HepG2 (cell line): ENCODE data around the gene TEDC1. TPM values are rescaled to one million over a fixed set of nuclear protein-coding genes. Genes with fewer than 3 reads are reported as not detected.
A peak's percentile ranks its signal among the peaks of the same experiment; 100 is the strongest.

Experiments used
- JARID2 ChIP-seq: sonication (generic); formaldehyde crosslinking; IDR thresholded peaks from 2 replicates; pipeline ENCODE4 v1.8.1; 2023; ENCODE audit warnings: missing genetic modification reagents, inconsistent platforms; ENCODE audit not compliant: insufficient replicate concordance
- MIXL1 ChIP-seq: IDR thresholded peaks from 2 replicates; pipeline ENCODE4 v1.6.1; 2016
- NFATC3 ChIP-seq: sonication (generic); formaldehyde crosslinking; IDR thresholded peaks from 2 replicates; pipeline ENCODE4 v1.5.1; 2020; ENCODE audit warnings: mild to moderate bottlenecking, missing genetic modification reagents
- PHF21A ChIP-seq: sonication (generic); formaldehyde crosslinking; IDR thresholded peaks from 2 replicates; pipeline ENCODE4 v1.5.0; 2020; ENCODE audit warnings: mild to moderate bottlenecking, missing genetic modification reagents
- PHF8 ChIP-seq: sonication (generic); formaldehyde crosslinking; IDR thresholded peaks from 2 replicates; pipeline ENCODE4 v1.5.0; 2020; ENCODE audit warnings: missing genetic modification reagents
- RFX5 ChIP-seq: IDR thresholded peaks from 2 replicates; pipeline ENCODE4 v1.6.1; 2011; ENCODE audit warnings: low read depth, low read length, improper control_type of control experiment
- SATB2 ChIP-seq: sonication (generic); formaldehyde crosslinking; IDR thresholded peaks from 2 replicates; pipeline ENCODE4 v1.5.0; 2020; ENCODE audit warnings: missing genetic modification reagents
- ZBTB3 ChIP-seq: sonication (generic); formaldehyde crosslinking; IDR thresholded peaks from 2 replicates; pipeline ENCODE4 v1.4.0; 2020; ENCODE audit warnings: low read depth, mild to moderate bottlenecking, moderate library complexity, missing genetic modification reagents, borderline replicate concordance
- ZNF207 ChIP-seq: fragments of 450-650 bp; IDR thresholded peaks from 2 replicates; pipeline ENCODE4 v1.6.1; 2016; ENCODE audit warnings: antibody characterized with exemption, borderline replicate concordance
- ZNF383 ChIP-seq: sonication (generic); formaldehyde crosslinking; IDR thresholded peaks from 2 replicates; pipeline ENCODE4 v1.4.0; 2020; ENCODE audit warnings: missing genetic modification reagents, mild to moderate bottlenecking, borderline replicate concordance
- ZNF619 ChIP-seq: sonication (generic); formaldehyde crosslinking; IDR thresholded peaks from 2 replicates; pipeline ENCODE4 v1.4.0; 2020; ENCODE audit warnings: mild to moderate bottlenecking, missing genetic modification reagents
- ZNF839 ChIP-seq: sonication (generic); formaldehyde crosslinking; IDR thresholded peaks from 2 replicates; pipeline ENCODE4 v1.4.0; 2020; ENCODE audit warnings: missing genetic modification reagents, mild to moderate bottlenecking, borderline replicate concordance
- polyA plus RNA-seq, 8 experiments: library from polyadenylated mRNA; depleted of rRNA in 3 of 8; stranded (reverse) in 7 of 8; unstranded in 1 of 8; fragments of >200 nt; fragmentation: Illumina TruSeq in 4 of 8; extraction: Trizol in 4 of 8; gene quantifications; 2 replicates each; pipeline versions ENCODE4 v1.2.1 to v1.2.3, GENCODE V29; 2011 to 2016; ENCODE audit warnings: low read depth in 4 of 8, missing spikeins in 1 of 8, mixed read lengths in 1 of 8; ENCODE audit not compliant: insufficient read depth in 1 of 8
- total RNA-seq, 5 experiments: library from RNA; depleted of rRNA; stranded (reverse); fragments of >200 nt; fragmentation: Illumina TruSeq; extraction: Trizol; gene quantifications; 2 replicates each; pipeline ENCODE4 v1.2.3, GENCODE V29; 2016; ENCODE audit warnings: low read depth in 1 of 5
- TF ChIP-seq, protein P1 (sequence below): sonication (generic); formaldehyde crosslinking; IDR thresholded peaks from 2 replicates; pipeline ENCODE4 v1.9.0; 2022; ENCODE audit warnings: missing genetic modification reagents, mild to moderate bottlenecking, borderline replicate concordance
- TF ChIP-seq, protein P2 (sequence below): IDR thresholded peaks from 2 replicates; pipeline ENCODE4 v1.6.1; 2016; ENCODE audit warnings: low read depth
- TF ChIP-seq, protein P3 (sequence below): sonication (generic); formaldehyde crosslinking; IDR thresholded peaks from 2 replicates; pipeline ENCODE4 v1.5.0; 2020; ENCODE audit warnings: missing genetic modification reagents
- TF ChIP-seq, protein P4 (sequence below): sonication (generic); formaldehyde crosslinking; IDR thresholded peaks from 2 replicates; pipeline ENCODE4 v1.4.0; 2020; ENCODE audit warnings: missing genetic modification reagents
- TF ChIP-seq, protein P5 (sequence below): sonication (generic); formaldehyde crosslinking; IDR thresholded peaks from 2 replicates; pipeline ENCODE4 v1.4.0; 2020; ENCODE audit warnings: missing genetic modification reagents, borderline replicate concordance
- TF ChIP-seq, protein P6 (sequence below): sonication (generic); formaldehyde crosslinking; IDR thresholded peaks from 2 replicates; pipeline ENCODE4 v1.5.0; 2020; ENCODE audit warnings: mild to moderate bottlenecking, missing genetic modification reagents

Gene TEDC1
- total and polyA plus RNA-seq, 2 of the 13 experiments (the other 11 are each of a cell fraction or from before 2014, with no cell fraction given): 5.7 to 27.4 TPM

DNA sequence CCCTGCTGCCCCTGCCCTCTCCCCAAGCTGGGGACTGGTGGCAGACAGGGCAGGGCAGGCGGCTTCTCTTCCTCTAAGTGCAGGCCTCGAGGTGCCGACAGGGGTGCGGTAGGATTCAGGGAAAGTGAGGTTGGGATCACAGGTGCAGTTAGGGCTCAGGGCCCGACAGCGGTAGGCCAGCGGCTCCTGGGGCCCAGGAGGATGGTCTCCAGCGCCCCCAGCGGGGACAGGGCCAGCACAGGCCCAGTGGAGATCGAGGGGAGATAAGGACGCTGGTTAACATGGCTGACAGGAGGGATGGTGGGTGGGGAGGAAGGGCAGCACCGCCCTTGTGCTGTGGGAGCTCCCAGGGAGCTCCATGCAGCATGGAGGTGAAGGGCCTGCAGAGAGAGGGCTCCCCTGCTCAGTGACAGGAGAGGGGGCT, 5.3 kb upstream of the TEDC1 start (continued):
- TF ChIP-seq ZNF207: no peak
- TF ChIP-seq, protein P1, sequence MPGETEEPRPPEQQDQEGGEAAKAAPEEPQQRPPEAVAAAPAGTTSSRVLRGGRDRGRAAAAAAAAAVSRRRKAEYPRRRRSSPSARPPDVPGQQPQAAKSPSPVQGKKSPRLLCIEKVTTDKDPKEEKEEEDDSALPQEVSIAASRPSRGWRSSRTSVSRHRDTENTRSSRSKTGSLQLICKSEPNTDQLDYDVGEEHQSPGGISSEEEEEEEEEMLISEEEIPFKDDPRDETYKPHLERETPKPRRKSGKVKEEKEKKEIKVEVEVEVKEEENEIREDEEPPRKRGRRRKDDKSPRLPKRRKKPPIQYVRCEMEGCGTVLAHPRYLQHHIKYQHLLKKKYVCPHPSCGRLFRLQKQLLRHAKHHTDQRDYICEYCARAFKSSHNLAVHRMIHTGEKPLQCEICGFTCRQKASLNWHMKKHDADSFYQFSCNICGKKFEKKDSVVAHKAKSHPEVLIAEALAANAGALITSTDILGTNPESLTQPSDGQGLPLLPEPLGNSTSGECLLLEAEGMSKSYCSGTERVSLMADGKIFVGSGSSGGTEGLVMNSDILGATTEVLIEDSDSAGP (CRISPR knock-in tag): peak; percentile 78
- TF ChIP-seq, protein P2, sequence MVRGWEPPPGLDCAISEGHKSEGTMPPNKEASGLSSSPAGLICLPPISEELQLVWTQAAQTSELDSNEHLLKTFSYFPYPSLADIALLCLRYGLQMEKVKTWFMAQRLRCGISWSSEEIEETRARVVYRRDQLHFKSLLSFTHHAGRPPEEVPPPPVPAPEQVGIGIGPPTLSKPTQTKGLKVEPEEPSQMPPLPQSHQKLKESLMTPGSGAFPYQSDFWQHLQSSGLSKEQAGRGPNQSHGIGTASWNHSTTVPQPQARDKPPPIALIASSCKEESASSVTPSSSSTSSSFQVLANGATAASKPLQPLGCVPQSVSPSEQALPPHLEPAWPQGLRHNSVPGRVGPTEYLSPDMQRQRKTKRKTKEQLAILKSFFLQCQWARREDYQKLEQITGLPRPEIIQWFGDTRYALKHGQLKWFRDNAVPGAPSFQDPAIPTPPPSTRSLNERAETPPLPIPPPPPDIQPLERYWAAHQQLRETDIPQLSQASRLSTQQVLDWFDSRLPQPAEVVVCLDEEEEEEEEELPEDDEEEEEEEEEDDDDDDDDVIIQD (CRISPR knock-in tag): no peak
- TF ChIP-seq ZNF839 (CRISPR knock-in tag): no peak
- no peak for TF ChIP-seq ZBTB3 (CRISPR knock-in tag)
- peak; percentile 32; the same call in 1 of the 2 replicates for TF ChIP-seq PHF21A (CRISPR knock-in tag)
- TF ChIP-seq, protein P3, sequence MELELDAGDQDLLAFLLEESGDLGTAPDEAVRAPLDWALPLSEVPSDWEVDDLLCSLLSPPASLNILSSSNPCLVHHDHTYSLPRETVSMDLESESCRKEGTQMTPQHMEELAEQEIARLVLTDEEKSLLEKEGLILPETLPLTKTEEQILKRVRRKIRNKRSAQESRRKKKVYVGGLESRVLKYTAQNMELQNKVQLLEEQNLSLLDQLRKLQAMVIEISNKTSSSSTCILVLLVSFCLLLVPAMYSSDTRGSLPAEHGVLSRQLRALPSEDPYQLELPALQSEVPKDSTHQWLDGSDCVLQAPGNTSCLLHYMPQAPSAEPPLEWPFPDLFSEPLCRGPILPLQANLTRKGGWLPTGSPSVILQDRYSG (CRISPR knock-in tag): no peak
- peak; percentile 41; the same call in 1 of the 2 replicates for TF ChIP-seq PHF8 (CRISPR knock-in tag)
- no peak for TF ChIP-seq NFATC3
- no peak for TF ChIP-seq ZNF619 (CRISPR knock-in tag)
- no peak for TF ChIP-seq JARID2
- TF ChIP-seq RFX5: no peak
- TF ChIP-seq MIXL1 (CRISPR knock-in tag): no peak
- no peak for TF ChIP-seq ZNF383
- TF ChIP-seq SATB2 (CRISPR knock-in tag): no peak
- TF ChIP-seq, protein P4, sequence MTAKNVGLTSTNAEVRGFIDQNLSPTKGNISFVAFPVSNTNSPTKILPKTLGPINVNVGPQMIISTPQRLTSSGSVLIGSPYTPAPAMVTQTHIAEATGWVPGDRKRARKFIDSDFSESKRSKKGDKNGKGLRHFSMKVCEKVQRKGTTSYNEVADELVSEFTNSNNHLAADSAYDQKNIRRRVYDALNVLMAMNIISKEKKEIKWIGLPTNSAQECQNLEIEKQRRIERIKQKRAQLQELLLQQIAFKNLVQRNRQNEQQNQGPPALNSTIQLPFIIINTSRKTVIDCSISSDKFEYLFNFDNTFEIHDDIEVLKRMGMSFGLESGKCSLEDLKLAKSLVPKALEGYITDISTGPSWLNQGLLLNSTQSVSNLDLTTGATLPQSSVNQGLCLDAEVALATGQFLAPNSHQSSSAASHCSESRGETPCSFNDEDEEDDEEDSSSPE: 0 out of 2 replicates have a peak, but pooled peaks have one; percentile 23
- TF ChIP-seq, protein P5, sequence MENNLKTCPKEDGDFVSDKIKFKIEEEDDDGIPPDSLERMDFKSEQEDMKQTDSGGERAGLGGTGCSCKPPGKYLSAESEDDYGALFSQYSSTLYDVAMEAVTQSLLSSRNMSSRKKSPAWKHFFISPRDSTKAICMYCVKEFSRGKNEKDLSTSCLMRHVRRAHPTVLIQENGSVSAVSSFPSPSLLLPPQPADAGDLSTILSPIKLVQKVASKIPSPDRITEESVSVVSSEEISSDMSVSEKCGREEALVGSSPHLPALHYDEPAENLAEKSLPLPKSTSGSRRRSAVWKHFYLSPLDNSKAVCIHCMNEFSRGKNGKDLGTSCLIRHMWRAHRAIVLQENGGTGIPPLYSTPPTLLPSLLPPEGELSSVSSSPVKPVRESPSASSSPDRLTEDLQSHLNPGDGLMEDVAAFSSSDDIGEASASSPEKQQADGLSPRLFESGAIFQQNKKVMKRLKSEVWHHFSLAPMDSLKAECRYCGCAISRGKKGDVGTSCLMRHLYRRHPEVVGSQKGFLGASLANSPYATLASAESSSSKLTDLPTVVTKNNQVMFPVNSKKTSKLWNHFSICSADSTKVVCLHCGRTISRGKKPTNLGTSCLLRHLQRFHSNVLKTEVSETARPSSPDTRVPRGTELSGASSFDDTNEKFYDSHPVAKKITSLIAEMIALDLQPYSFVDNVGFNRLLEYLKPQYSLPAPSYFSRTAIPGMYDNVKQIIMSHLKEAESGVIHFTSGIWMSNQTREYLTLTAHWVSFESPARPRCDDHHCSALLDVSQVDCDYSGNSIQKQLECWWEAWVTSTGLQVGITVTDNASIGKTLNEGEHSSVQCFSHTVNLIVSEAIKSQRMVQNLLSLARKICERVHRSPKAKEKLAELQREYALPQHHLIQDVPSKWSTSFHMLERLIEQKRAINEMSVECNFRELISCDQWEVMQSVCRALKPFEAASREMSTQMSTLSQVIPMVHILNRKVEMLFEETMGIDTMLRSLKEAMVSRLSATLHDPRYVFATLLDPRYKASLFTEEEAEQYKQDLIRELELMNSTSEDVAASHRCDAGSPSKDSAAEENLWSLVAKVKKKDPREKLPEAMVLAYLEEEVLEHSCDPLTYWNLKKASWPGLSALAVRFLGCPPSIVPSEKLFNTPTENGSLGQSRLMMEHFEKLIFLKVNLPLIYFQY (CRISPR knock-in tag): peak; percentile 72; the same call in 1 of the 2 replicates
- TF ChIP-seq, protein P6, sequence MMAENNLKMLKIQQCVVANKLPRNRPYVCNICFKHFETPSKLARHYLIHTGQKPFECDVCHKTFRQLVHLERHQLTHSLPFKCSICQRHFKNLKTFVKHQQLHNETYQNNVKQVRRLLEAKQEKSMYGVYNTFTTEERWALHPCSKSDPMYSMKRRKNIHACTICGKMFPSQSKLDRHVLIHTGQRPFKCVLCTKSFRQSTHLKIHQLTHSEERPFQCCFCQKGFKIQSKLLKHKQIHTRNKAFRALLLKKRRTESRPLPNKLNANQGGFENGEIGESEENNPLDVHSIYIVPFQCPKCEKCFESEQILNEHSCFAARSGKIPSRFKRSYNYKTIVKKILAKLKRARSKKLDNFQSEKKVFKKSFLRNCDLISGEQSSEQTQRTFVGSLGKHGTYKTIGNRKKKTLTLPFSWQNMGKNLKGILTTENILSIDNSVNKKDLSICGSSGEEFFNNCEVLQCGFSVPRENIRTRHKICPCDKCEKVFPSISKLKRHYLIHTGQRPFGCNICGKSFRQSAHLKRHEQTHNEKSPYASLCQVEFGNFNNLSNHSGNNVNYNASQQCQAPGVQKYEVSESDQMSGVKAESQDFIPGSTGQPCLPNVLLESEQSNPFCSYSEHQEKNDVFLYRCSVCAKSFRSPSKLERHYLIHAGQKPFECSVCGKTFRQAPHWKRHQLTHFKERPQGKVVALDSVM (CRISPR knock-in tag): no peak
